ENCODE results near the gene DACH2.

The DACH2 gene

DNA sequence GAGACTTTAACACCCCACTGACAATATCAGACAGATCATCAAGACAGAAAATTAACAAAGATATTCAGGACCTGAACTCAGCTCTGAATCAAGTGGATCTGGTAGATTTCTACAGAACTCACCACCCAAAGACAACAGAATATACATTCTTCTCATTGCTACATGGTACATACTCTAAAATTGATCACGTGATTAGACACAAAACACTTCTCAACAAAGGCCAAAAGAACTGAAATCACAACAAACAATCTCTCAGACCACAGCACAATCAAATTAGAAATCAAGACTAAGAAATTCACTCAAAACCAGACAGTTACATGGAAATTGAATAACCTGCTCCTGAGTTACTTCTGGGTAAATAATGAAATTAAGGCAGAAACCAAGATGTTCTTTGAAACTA lies 49.6 kb downstream of the DACH2 start:
- no peaks in the 10 kb centered on the region for H3K27me3 ChIP-seq
- no peaks in the 10 kb centered on the region for H3K4me1 ChIP-seq
- DNase-seq = no peak
- H3K9me3 ChIP-seq = no peaks in the 10 kb centered on the region
- no peak overlapping the region for H3K4me3 ChIP-seq (ENCODE audit: low read depth, low read length)
- TF ChIP-seq, protein P1, sequence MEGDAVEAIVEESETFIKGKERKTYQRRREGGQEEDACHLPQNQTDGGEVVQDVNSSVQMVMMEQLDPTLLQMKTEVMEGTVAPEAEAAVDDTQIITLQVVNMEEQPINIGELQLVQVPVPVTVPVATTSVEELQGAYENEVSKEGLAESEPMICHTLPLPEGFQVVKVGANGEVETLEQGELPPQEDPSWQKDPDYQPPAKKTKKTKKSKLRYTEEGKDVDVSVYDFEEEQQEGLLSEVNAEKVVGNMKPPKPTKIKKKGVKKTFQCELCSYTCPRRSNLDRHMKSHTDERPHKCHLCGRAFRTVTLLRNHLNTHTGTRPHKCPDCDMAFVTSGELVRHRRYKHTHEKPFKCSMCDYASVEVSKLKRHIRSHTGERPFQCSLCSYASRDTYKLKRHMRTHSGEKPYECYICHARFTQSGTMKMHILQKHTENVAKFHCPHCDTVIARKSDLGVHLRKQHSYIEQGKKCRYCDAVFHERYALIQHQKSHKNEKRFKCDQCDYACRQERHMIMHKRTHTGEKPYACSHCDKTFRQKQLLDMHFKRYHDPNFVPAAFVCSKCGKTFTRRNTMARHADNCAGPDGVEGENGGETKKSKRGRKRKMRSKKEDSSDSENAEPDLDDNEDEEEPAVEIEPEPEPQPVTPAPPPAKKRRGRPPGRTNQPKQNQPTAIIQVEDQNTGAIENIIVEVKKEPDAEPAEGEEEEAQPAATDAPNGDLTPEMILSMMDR (IDR thresholded peaks at IDR 0.05; ENCODE audit: low read depth, low read length) = no peak
- H3K36me3 ChIP-seq = no peaks in the 10 kb centered on the region

- Histone ChIP-seq H3K4me3 (ENCODE audit: low read depth, low read length) (no peak overlapping the region), H3K36me3 (no peaks in the 10 kb centered on the region), H3K9me3 (no peaks in the 10 kb centered on the region), H3K27me3 (no peaks in the 10 kb centered on the region), H3K4me1 (no peaks in the 10 kb centered on the region)
- TF ChIP-seq, protein P1 (IDR thresholded peaks at IDR 0.05; ENCODE audit: low read depth, low read length) = no peak
- DNase-seq = no peak
Observed at GRCh38 chrX:86210772-86211171, 62.5 kb downstream of the DACH2 start.

- no peak for DNase-seq
- H3K4me1 ChIP-seq = no peaks in the 10 kb centered on the region
- TF ChIP-seq, protein P1 (IDR thresholded peaks at IDR 0.05; ENCODE audit: low read depth, low read length) = no peak
- no peak overlapping the region for H3K4me3 ChIP-seq (ENCODE audit: low read depth, low read length)
- no peaks in the 10 kb centered on the region for H3K36me3 ChIP-seq
- no peaks in the 10 kb centered on the region for H3K27me3 ChIP-seq
- H3K9me3 ChIP-seq = no peaks in the 10 kb centered on the region
Observed at GRCh38 chrX:86215260-86215659, 67.0 kb downstream of the DACH2 start.

DNA sequence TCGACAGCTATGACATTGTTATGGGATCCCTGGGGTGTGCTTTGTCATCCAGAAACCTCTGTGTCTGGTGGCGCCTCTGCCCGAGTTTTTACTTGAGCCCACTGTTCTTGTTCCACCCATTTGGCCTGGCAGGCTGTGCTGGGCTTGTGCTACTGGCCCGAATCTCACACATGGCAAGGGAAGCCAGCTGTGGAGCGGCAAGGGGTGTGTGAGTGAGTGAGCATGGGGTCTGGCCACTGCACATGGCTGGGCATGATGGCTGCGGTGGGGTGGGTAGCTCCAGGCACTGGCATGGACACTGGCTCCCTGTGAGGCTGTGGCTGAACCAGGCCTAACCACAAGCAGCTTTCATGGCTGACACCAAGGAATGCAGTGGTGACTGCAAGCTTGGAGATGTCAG lies 89.2 kb downstream of the DACH2 start:
- Histone ChIP-seq H3K4me3 (ENCODE audit: low read depth, low read length) (no peak overlapping the region), H3K4me1 (no peaks in the 10 kb centered on the region), H3K27me3 (no peaks in the 10 kb centered on the region), H3K9me3 (no peaks in the 10 kb centered on the region), H3K36me3 (no peaks in the 10 kb centered on the region)
- TF ChIP-seq, protein P1 (IDR thresholded peaks at IDR 0.05; ENCODE audit: low read depth, low read length) = no peak
- DNase-seq = no peak

- no peak for DNase-seq
- Histone ChIP-seq H3K27me3 (no peaks in the 10 kb centered on the region), H3K4me3 (ENCODE audit: low read depth, low read length) (no peak overlapping the region), H3K36me3 (no peaks in the 10 kb centered on the region), H3K9me3 (no peaks in the 10 kb centered on the region), H3K4me1 (no peaks in the 10 kb centered on the region)
- TF ChIP-seq, protein P1 (IDR thresholded peaks at IDR 0.05; ENCODE audit: low read depth, low read length) = no peak
Observed at GRCh38 chrX:86241547-86241946, 93.3 kb downstream of the DACH2 start.

DNA sequence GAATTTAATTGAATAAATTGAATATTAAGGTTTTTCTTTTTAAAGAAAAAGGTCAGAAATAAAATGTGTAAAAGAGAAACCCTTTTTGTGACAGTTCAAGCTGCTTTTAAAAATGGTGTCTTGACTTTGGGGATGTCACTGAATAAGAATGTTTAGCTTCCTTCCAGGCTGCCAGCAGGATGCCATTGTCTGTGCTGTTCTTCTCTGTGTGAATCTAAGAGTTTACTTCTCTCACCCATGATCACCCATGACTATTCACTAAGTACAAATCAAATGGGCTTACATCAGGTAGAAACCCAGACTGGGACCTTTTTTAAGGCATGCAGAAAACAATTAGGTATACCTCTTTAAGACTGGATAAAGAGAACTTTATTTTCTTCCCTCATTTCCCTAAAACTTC lies 115.3 kb downstream of the DACH2 start:
- TF ChIP-seq, protein P1 (IDR thresholded peaks at IDR 0.05; ENCODE audit: low read depth, low read length) = no peak
- H3K27me3 ChIP-seq = no peaks in the 10 kb centered on the region
- no peaks in the 10 kb centered on the region for H3K36me3 ChIP-seq
- no peak overlapping the region for H3K4me3 ChIP-seq (ENCODE audit: low read depth, low read length)
- no peaks in the 10 kb centered on the region for H3K4me1 ChIP-seq
- DNase-seq = no peak
- no peaks in the 10 kb centered on the region for H3K9me3 ChIP-seq
